Retina (tissue), 1 donor: ENCODE data around the gene MME.
"Not testable (repeated sequence)": the region's sequence is repeated elsewhere in the genome, so short reads cannot be mapped to it uniquely, and the experiment has no call there.

Source experiments
- DNase-seq: peaks from one replicate; pipeline ENCODE4 v3.0.0-alpha.2; 2016

Gene MME

GRCh38 chr3:155086051-155086450 lies 5.9 kb downstream of the MME start:
- DNase-seq = no peak

DNA sequence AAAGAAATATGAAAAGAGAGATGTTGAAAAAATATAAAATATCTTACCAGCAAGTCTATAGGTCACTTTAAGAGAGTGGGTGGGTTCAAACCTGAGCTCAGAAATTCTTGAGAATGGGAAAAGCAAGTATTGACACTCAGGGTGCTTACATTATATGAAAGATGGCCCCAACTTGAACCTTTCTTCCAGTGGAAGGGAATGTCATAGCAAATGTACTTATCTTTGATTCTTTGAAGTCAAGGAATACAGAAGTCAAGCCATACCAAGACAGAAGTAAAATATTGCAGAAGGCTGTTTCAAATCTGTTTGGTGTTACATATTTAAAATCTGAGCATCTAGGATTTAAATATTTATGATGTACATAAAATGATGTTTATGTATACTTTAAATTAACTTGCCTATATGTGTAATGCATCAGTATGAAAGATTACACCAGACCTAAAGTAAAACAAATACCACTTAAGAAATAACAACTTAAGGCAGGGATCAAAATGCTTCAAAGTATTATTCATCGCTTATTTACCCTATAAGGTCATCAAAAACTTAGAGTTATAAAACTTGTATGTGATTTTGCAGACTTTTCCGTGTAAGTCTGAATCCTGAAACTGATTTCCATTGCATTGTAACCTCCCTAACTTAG lies 8.7 kb downstream of the MME start:
- no peak for DNase-seq

DNA sequence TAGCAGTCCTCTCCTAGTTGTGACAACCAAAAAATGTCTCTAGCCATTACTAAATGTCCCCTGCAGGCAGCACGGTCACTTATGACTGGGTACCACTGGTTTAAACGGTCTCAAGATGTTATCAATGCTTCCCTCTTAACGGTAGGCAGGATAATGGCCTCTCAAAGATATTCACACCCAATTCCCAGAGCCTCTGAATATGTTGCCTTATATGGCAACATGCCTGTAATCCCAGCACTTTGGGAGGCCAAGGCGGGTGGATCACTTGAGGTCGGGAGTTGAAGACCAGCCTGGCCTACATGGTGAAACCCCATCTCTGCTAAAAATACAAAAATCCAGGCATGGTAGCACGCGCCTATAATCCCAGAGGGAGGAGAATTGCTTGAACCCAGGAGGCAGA lies 9.4 kb downstream of the MME start:
- no peak for DNase-seq

DNA sequence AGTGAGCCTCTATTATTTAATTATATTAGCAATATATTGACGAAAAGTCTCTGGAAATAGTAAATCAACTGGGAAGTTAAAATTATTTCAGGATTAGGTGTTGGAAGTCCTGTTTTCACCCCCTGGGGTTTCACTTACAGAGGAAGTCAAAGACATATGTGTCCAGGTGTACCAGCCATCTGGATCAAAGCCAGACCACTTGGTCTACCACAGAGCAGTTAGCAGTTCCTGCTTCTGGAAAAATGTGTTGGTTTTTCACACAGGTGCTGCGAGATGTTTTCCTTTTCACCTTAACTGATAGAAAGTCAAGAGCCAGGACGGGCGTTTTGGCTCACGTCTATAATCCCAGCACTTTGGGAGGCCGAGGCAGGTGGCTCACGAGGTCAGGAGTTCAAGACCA lies 13.1 kb downstream of the MME start:
- DNase-seq = no peak

GRCh38 chr3:155096303-155097008 lies 16.3 kb downstream of the MME start:
- DNase-seq = no peak

DNA sequence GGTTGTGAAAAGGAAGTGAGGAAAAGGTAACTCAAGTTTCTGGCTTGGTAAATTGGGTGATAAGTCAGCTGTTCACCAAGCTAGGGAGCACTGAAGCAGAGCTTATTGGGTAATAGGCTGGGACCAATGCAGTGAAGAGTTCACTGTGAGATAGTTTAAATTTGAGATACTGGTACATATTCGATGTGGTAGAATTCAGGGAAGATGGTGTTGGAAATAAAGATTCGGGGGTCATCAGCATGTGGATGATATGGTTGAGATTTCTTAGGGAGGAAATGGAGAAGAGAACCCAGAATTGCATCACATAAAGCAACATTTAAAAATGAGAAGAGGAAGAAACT lies 16.9 kb downstream of the MME start:
- no peak for DNase-seq

- no peak for DNase-seq
These were observed 21.3 kb downstream of the MME start for GRCh38 chr3:155101398-155101797.

DNA sequence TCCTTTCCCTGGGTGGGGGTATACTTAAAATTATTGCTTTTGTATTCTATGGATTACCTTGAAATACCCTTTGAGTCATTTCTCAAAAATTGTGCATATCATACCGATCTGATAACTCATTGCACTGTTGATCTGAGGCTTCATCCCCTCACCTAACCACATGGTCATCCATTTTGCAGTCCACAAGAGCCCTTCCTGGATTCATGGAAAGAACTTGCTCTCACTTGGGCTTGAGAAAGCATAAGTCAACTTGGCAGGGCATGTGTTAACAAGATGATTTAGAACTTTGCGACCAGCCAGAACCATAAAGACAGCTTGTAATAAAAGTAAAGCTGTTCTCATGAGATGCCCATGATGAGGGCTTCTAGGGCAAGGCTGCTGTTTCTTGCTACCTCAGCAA lies 22.2 kb downstream of the MME start:
- no peak for DNase-seq

DNA sequence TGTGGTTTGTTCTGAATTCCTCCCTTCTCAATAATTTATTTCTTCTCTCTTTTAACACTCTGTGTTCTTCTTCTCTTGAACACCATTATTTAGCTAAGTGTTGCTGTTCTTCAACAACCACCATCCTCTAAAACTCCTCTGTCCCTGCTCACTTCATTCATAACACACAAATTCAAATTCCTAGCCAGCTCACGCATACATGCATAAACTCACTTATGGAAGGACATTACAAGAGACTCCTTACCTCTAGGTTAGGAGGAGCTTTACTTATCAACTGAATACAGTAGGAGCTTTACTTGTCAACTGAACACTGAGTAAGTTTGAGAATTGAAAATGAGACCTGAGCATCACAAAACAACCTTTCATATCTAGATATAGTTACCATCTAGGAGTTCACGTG lies 23.6 kb downstream of the MME start:
- no peak for DNase-seq

DNA sequence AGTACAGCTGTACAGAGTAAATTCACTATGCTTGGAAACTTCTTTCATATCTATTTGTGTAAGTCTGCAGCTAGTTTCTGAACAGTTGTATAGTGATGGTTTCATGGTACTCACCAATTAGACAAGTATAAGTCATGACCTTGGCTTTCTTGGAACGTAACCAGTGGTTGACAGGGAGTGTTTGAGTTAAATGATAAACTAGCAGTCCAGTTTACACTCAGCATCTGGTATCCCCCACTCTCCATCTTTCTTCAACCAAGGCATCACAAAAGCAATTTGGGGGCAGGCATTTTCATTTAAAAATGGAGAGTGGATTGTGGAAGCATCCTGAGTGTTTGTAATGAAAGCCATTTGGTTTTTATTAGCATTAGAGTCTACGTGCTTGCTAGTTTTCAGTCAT lies 26.0 kb downstream of the MME start:
- DNase-seq = no peak

GRCh38 chr3:155110022-155110421 lies 29.9 kb downstream of the MME start:
- no peak for DNase-seq

- no peak for DNase-seq
These were observed 31.1 kb downstream of the MME start for GRCh38 chr3:155110996-155111901.

DNA sequence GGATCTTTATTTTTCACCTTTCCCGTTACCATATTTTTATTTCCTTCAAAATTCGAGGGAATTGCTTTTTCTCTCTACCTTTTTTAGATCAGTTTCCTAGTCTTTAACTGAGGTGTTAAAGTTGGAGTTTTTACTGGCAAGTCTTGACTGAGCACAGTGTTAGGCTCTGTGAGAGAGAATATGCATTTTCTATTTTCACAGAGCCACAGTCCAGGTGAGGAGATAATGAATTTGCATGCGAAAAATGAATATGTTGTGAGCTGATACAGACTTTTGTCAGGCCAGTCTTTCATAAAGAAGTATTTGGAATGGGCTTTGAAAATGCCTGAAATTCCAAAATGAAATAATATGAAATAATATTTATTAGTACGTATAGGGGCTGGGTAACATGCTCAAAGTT lies 31.9 kb downstream of the MME start:
- DNase-seq = no peak

GRCh38 chr3:155112661-155113389 lies 32.7 kb downstream of the MME start:
- no peak for DNase-seq

- not testable (repeated sequence) for DNase-seq
These were observed 44.6 kb downstream of the MME start for GRCh38 chr3:155124745-155125144.

DNA sequence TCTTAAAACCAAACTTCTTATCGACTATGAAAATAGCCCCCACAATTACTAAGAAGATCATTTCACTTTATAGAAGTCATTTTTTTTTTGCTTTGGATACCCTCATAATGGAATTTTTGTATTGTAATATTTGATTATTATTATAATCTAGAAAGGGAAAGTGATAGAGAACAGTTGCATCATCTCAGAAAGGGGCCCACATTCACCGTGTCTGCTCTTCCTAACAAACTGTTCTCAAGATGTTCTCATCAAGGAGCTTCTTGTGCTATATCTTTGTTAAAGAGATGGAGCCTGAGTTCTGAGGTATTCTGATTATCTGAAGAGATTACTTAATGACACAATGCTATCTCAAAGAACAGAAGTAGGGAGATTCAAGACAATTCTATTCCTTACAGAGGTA lies 49.3 kb downstream of the MME start:
- DNase-seq = no peak

- no peak for DNase-seq
These were observed 49.9 kb downstream of the MME start for GRCh38 chr3:155130001-155130400.

DNA sequence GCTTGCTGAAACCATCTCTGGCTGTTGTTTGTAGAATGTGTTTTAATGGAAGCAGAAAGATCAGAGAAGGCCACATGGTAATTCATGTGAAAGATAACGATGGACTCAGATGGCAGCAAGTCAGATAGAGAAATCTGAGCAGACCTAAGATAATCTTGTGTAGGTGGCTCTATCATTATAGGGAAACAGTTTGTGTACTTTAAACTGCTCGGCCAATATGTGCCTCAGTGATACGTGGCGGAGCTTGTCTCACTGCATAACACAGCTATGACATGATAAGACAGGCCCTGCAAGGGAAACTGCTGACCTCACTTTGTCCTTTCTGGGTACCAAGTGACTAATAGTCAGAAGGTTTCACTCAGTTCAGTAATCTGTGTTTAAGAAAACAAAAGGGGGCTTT lies 51.0 kb downstream of the MME start:
- DNase-seq = no peak

DNA sequence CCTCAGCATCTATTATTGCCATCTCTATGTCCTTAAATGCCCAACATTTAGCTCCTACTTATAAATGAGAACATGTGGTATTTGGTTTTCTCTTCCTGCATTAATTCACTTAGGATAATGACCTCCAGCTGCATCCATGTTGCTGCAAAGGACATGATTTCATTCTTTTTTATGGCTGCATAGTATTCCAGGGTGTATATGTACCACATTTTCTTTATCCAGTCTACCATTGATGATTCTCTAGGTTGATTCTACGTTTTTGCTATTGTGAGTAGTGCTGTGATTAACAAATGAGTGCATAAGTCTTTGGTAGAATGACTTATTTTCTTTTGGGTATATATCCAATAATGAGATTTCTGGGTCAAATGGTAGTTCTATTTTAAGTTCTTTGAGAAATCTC lies 54.2 kb downstream of the MME start:
- not testable (repeated sequence) for DNase-seq

DNA sequence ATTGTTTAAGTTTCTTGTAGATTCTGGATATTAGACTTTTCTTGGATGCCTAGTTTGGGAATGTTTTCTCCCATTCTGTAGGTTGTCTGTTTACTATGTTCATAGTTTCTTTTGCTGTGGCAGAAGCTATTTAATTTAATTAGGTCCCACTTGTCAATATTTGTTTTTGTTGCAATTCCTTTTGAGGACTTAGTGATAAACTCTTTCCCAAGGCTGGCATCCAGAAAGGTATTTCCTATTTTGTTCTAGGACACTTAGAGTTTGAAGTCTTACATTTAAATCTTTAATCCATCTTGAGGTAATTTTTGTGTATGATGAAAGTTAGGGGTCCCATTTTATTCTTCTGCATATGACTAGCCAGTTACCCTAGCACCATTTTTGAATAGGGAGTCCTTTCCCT lies 54.9 kb downstream of the MME start:
- no peak for DNase-seq

DNA sequence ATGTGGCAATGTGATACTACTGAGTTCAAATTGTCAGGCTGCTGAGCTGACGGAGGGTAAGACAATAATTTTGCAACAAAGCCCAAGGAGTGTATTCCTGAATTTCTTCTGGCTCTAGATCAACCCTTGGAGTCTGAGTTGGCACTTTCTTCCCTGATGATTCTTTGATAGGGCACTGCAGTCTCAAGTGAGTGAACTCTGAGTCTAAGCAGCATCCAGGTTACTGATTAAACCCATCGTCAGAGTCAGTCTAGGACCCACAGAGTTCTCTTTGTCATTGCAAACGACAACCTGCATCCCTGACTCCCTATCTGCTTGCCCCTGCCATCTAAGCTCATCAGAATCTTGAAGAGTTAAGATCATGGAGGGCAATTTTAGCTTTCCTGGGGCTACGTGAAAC lies 58.6 kb downstream of the MME start:
- no peak for DNase-seq

- no peak for DNase-seq
These were observed 67.5 kb downstream of the MME start for GRCh38 chr3:155147588-155147987.

DNA sequence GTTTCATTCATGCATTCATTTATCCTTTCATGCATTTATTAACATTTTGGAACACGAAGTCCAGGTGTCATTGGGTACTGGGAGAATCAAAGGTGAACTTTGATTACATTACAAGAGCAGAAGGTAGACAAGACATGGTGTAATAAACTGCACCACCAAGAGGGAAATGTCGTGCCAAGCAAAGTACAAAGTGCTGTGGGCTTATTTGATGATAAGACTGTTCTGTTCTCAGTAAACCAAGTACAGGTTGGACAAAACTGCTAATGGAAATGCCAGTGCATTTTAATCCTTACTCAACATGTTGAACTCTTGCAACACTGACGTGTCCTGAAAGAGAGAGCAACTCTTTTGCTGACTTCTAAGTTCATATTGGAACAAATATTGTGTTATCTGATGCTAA lies 69.4 kb downstream of the MME start:
- DNase-seq = no peak
